ENCODE results near the gene NTN1. TPM values are rescaled to one million over a fixed set of nuclear protein-coding genes. Genes with fewer than 3 reads are reported as not detected.

Gene NTN1
- total and polyA plus RNA-seq, 2 of the 13 experiments (the other 11 are each of a cell fraction or from before 2014, with no cell fraction given): 0.04 to 0.05 TPM

- TF ChIP-seq TBL1XR1 (IDR thresholded peaks at IDR 0.05; ENCODE audit: borderline replicate concordance, low read length, partially characterized antibody) (peak; percentile 50), MIER3 (CRISPR knock-in tag; IDR thresholded peaks at IDR 0.05; ENCODE audit: borderline replicate concordance) (0 out of 2 replicates have a peak, but pooled peaks have one; percentile 21), KDM2A (CRISPR knock-in tag; IDR thresholded peaks at IDR 0.05; ENCODE audit: borderline replicate concordance, low read depth) (0 out of 2 replicates have a peak, but pooled peaks have one; percentile 20), MTA1 (CRISPR knock-in tag; IDR thresholded peaks at IDR 0.05; ENCODE audit: borderline replicate concordance) (peak; percentile 64; the same call in 1 of the 2 replicates), TEAD3 (CRISPR knock-in tag; optimal IDR thresholded peaks at IDR 0.05; ENCODE audit: borderline replicate concordance) (peak; percentile 47), ZSCAN29 (CRISPR knock-in tag; conservative IDR thresholded peaks at IDR 0.05) (peak; percentile 69; the same call in 1 of the 2 replicates), RFX1 (IDR thresholded peaks at IDR 0.05) (peak; percentile 96), RFX3 (CRISPR knock-in tag; IDR thresholded peaks at IDR 0.05) (peak; percentile 94), ZNF577 (CRISPR knock-in tag; IDR thresholded peaks at IDR 0.05; ENCODE audit: borderline replicate concordance, low read depth) (no peak), ESRRA (CRISPR knock-in tag; IDR thresholded peaks at IDR 0.05; ENCODE audit: low read depth) (no peak), PHF21A (CRISPR knock-in tag; IDR thresholded peaks at IDR 0.05) (no peak), PATZ1 (CRISPR knock-in tag; IDR thresholded peaks at IDR 0.05) (peak; percentile 56), KLF9 (CRISPR knock-in tag; IDR thresholded peaks at IDR 0.05; ENCODE audit: low read depth) (no peak), PRDM15 (CRISPR knock-in tag; IDR thresholded peaks at IDR 0.05) (peak; percentile 84), ZBTB42 (CRISPR knock-in tag; IDR thresholded peaks at IDR 0.05) (no peak), ZNF644 (CRISPR knock-in tag; IDR thresholded peaks at IDR 0.05; ENCODE audit: low read depth) (no peak), GATAD2A (CRISPR knock-in tag; IDR thresholded peaks at IDR 0.05) (no peak), PAX8 (CRISPR knock-in tag; IDR thresholded peaks at IDR 0.05; ENCODE audit: borderline replicate concordance) (no peak), E2F2 (CRISPR knock-in tag; IDR thresholded peaks at IDR 0.05; ENCODE audit: borderline replicate concordance) (no peak), HNF4A (CRISPR knock-in tag; IDR thresholded peaks at IDR 0.05) (peak; percentile 83), ZBTB39 (CRISPR knock-in tag; IDR thresholded peaks at IDR 0.05) (no peak)
Measured at GRCh38 chr17:9237661-9238301, 216.5 kb downstream of the NTN1 start (continued).

All from HepG2 (cell line).